HUES48 (cell line): ENCODE results near the gene TEAD1.
A peak's percentile ranks its signal among the peaks of the same experiment; 100 is the strongest.

Experiments used
- H3K27ac ChIP-seq: one replicate; pipeline ENCODE4 v1.7.0; 2013; ENCODE audit warnings: low read depth, low read length, inconsistent platforms
- H3K27me3 ChIP-seq: 2 replicates; pipeline ENCODE4 v1.6.1; 2013; ENCODE audit warnings: mild to moderate bottlenecking, low read length; ENCODE audit not compliant: control insufficient read depth, insufficient read depth
- H3K36me3 ChIP-seq: 2 replicates; pipeline ENCODE4 v1.6.1; 2013; ENCODE audit warnings: low read length; ENCODE audit not compliant: control insufficient read depth, insufficient read depth
- H3K4me1 ChIP-seq: 2 replicates; pipeline ENCODE4 v1.6.1; 2013; ENCODE audit warnings: mild to moderate bottlenecking, low read length; ENCODE audit not compliant: control insufficient read depth, insufficient read depth
- H3K4me3 ChIP-seq: 2 replicates; pipeline ENCODE4 v1.5.1; 2013; ENCODE audit warnings: mild to moderate bottlenecking, low read depth, low read length
- H3K9ac ChIP-seq: 2 replicates; pipeline ENCODE4 v1.6.1; 2013; ENCODE audit warnings: mild to moderate bottlenecking, low read depth, low read length, moderate library complexity
- H3K9me3 ChIP-seq: 2 replicates; pipeline ENCODE4 v1.6.1; 2013; ENCODE audit warnings: low read length; ENCODE audit not compliant: control insufficient read depth, insufficient read depth

TEAD1 gene

DNA sequence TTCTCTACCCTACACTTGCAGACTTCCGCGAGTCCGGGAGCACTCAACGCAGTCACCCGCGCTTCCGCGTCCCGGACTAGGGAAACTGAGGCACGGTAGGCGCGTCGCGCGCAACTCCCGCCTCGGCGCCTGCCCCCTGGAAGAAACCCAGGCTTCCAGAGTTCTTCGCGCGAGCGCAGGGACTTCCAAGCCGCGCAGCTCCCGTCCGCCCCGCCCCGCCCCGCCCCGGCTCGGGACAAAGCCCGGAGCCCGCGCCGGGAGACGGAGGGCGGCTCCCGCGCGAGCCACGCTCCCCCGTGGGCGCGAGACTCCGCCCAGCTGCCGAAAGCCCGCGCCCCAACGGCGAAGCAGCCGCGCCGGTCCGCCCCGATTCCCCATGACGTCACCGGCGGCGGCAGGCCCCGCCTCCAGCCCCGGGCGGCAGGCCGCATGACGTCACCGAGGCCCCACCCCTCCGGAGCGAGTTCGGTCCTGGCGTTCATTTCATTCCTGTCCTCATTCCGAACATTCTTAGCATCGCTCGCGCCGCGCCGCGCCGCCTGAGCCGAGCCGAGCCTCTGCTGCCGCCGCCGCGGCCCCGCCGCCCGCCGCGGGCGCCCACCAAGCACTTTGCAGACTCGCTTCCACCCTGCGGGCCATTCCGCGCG lies at the start of gene TEAD1:
Gene TEAD1 (plus strand): TSS at position 498 of the 647 bp plus-strand sequence.
- Histone ChIP-seq H3K27ac (peak within 1 kb of the TSS; percentile 90), H3K9ac (peak within 1 kb of the TSS; percentile 84), H3K9me3 (no peaks in the 10 kb centered on the region), H3K36me3 (peaks cover 6% of the 10 kb centered on the region; the same call in 1 of the 2 replicates), H3K4me1 (peaks cover 32% of the 10 kb centered on the region), H3K27me3 (peaks cover 11% of the 10 kb centered on the region), H3K4me3 (peak within 1 kb of the TSS; percentile 75)

- Histone ChIP-seq H3K27ac (no peak overlapping the region), H3K4me3 (no peak overlapping the region)
These were observed 49.6 kb upstream of the TEAD1 start for GRCh38 chr11:12624595-12624994.

GRCh38 chr11:12625438-12626071 lies 48.7 kb upstream of the TEAD1 start:
- H3K27ac ChIP-seq, result no peak overlapping the region
- no peak overlapping the region for H3K9ac ChIP-seq
- no peaks in the 10 kb centered on the region for H3K27me3 ChIP-seq

More at GRCh38 chr11:12624595-12624994, 49.6 kb upstream of the TEAD1 start:
- H3K9me3 ChIP-seq, result peaks cover 4% of the 10 kb centered on the region; the same call in 1 of the 2 replicates
- H3K36me3 ChIP-seq, result no peaks in the 10 kb centered on the region
- H3K4me1 ChIP-seq, result no peaks in the 10 kb centered on the region
- no peaks in the 10 kb centered on the region for H3K27me3 ChIP-seq
- no peak overlapping the region for H3K9ac ChIP-seq

DNA sequence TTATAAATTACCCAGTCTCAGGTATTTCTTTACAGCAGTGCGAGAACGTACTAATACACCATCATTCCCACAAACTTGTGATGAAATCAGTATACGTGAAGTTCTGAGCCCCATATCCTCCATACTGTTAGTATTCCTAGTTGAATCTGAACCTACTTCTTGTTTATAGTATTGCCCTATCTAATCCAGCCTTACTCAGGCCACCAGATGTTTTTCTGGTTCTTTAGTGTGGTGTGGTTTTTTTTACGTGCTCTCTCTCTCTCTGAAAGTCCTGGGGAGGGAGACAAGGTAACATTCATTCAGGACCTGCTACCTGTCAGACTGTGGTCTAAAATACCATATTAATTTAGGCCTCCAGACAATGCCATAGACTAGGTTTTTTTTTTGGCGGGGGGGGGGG lies 47.6 kb upstream of the TEAD1 start:
- Histone ChIP-seq H3K4me1 (no peaks in the 10 kb centered on the region), H3K9me3 (peaks cover 4% of the 10 kb centered on the region; the same call in 1 of the 2 replicates), H3K4me3 (no peak overlapping the region), H3K27me3 (no peaks in the 10 kb centered on the region), H3K36me3 (no peaks in the 10 kb centered on the region), H3K9ac (no peak overlapping the region), H3K27ac (no peak overlapping the region)

More at GRCh38 chr11:12625438-12626071, 48.7 kb upstream of the TEAD1 start:
- Histone ChIP-seq H3K36me3 (no peaks in the 10 kb centered on the region), H3K4me1 (no peaks in the 10 kb centered on the region), H3K4me3 (no peak overlapping the region), H3K9me3 (peaks cover 4% of the 10 kb centered on the region; the same call in 1 of the 2 replicates)

GRCh38 chr11:12628314-12628713 lies 45.9 kb upstream of the TEAD1 start:
- Histone ChIP-seq H3K4me3 (no peak overlapping the region), H3K9ac (no peak overlapping the region), H3K27ac (no peak overlapping the region), H3K27me3 (no peaks in the 10 kb centered on the region), H3K36me3 (no peaks in the 10 kb centered on the region), H3K4me1 (no peaks in the 10 kb centered on the region), H3K9me3 (peaks cover 4% of the 10 kb centered on the region; the same call in 1 of the 2 replicates)

GRCh38 chr11:12629601-12630313 lies 44.5 kb upstream of the TEAD1 start:
- no peaks in the 10 kb centered on the region for H3K4me1 ChIP-seq
- no peaks in the 10 kb centered on the region for H3K27me3 ChIP-seq
- no peaks in the 10 kb centered on the region for H3K9me3 ChIP-seq
- H3K27ac ChIP-seq, result no peak overlapping the region
- no peaks in the 10 kb centered on the region for H3K36me3 ChIP-seq
- H3K4me3 ChIP-seq, result no peak overlapping the region
- H3K9ac ChIP-seq, result no peak overlapping the region

- Histone ChIP-seq H3K36me3 (no peaks in the 10 kb centered on the region), H3K27me3 (no peaks in the 10 kb centered on the region), H3K4me3 (no peak overlapping the region), H3K9me3 (no peaks in the 10 kb centered on the region), H3K9ac (no peak overlapping the region), H3K4me1 (no peaks in the 10 kb centered on the region), H3K27ac (no peak overlapping the region)
These were observed 42.6 kb upstream of the TEAD1 start for GRCh38 chr11:12631651-12632050.

GRCh38 chr11:12634329-12634728 lies 39.9 kb upstream of the TEAD1 start:
- H3K4me3 ChIP-seq, result no peak overlapping the region
- H3K27me3 ChIP-seq, result no peaks in the 10 kb centered on the region
- no peak overlapping the region for H3K9ac ChIP-seq
- H3K36me3 ChIP-seq, result no peaks in the 10 kb centered on the region
- no peaks in the 10 kb centered on the region for H3K9me3 ChIP-seq
- H3K4me1 ChIP-seq, result no peaks in the 10 kb centered on the region
- no peak overlapping the region for H3K27ac ChIP-seq

DNA sequence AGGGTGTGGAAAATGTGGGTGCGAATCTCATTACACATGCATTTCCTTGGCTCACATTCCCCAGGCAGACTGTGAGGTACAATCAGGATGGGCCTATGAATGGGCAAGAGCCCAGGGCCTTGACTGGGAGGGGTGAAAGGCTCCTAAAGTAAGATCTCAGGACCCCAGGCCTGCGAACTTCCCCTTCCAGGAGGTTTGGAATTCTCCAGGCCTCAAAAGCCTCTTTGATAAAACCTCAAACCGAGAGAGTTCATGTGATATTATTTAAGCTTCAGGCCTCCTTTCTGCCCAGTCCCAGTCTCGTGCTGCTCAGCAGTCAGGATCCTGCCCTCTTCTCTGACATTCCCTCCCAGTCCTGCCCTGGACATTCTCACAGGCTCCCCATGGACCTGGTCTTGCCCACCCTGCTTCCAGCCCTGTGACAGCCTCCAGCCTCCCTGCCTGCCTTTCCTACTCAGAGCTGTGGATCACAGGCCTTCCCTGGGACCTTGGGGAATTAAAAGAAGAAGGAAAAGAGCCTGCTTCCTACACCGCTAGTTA lies 37.3 kb upstream of the TEAD1 start:
- no peak overlapping the region for H3K4me3 ChIP-seq
- no peaks in the 10 kb centered on the region for H3K9me3 ChIP-seq
- 0 out of 2 replicates have a peak, but pooled peaks cover under 1% of the 10 kb centered on the region for H3K4me1 ChIP-seq
- no peak overlapping the region for H3K9ac ChIP-seq
- no peak overlapping the region for H3K27ac ChIP-seq
- H3K27me3 ChIP-seq, result no peaks in the 10 kb centered on the region
- no peaks in the 10 kb centered on the region for H3K36me3 ChIP-seq

DNA sequence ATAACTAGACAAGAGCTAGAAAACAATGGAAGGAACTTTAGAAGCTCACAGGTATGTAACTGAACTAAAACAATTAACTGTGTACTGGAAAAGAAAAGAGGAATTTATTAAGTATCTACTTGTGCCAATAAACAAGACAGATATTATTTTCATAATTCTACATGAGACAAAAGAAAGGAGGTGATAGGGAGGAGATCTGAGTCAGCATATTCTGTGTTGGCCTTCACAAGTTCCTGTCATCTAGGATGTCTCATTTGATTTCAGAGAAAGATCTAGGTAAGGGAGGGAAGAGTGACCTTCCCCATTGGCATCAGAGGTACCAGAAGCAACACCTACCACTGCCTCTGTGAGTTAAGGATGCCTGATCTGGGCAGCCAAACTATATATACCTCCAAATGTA lies 34.8 kb upstream of the TEAD1 start:
- Histone ChIP-seq H3K9me3 (no peaks in the 10 kb centered on the region), H3K36me3 (no peaks in the 10 kb centered on the region), H3K27ac (no peak overlapping the region), H3K27me3 (no peaks in the 10 kb centered on the region), H3K4me1 (0 out of 2 replicates have a peak, but pooled peaks cover 4% of the 10 kb centered on the region), H3K9ac (no peak overlapping the region), H3K4me3 (no peak overlapping the region)
